ENCODE results near the gene PRR7. TPM values are rescaled to one million over a fixed set of nuclear protein-coding genes. Genes with fewer than 3 reads are reported as not detected.

PRR7 gene
- total and polyA plus RNA-seq, 2 of the 13 experiments (the other 11 are each of a cell fraction or from before 2014, with no cell fraction given), result 4.8 to 5.0 TPM

GRCh38 chr5:177497292-177498012 is 50.8 kb downstream of the PRR7 start, which contains the start of gene PDLIM7 (continued):
- TF ChIP-seq DMTF1 (CRISPR knock-in tag; IDR thresholded peaks at IDR 0.05) (no peak), DNMT3B (CRISPR knock-in tag; conservative IDR thresholded peaks at IDR 0.05) (peak; percentile 64; the same call in 1 of the 2 replicates), GMEB1 (CRISPR knock-in tag; IDR thresholded peaks at IDR 0.05; ENCODE audit: borderline replicate concordance) (0 out of 2 replicates have a peak, but pooled peaks have one; percentile 28), MAF1 (CRISPR knock-in tag; IDR thresholded peaks at IDR 0.05; ENCODE audit: borderline replicate concordance) (0 out of 2 replicates have a peak, but pooled peaks have one; percentile 50), SNAPC5 (CRISPR knock-in tag; IDR thresholded peaks at IDR 0.05; ENCODE audit: borderline replicate concordance) (no peak), NR2C2 (CRISPR knock-in tag; IDR thresholded peaks at IDR 0.05; ENCODE audit: borderline replicate concordance) (no peak), ZNF557 (CRISPR knock-in tag; IDR thresholded peaks at IDR 0.05) (no peak), ZNF232 (CRISPR knock-in tag; IDR thresholded peaks at IDR 0.05; ENCODE audit: borderline replicate concordance) (no peak), ZNF331 (CRISPR knock-in tag; IDR thresholded peaks at IDR 0.05) (no peak), ZBTB7A (CRISPR knock-in tag; IDR thresholded peaks at IDR 0.05) (no peak), ZNF589 (CRISPR knock-in tag; conservative IDR thresholded peaks at IDR 0.05) (0 out of 2 replicates have a peak, but pooled peaks have one; percentile 71), ZMYM4 (CRISPR knock-in tag; IDR thresholded peaks at IDR 0.05) (no peak; the same call in 1 of the 2 replicates), ZNF639 (CRISPR knock-in tag; conservative IDR thresholded peaks at IDR 0.05) (0 out of 2 replicates have a peak, but pooled peaks have one; percentile 46), ZSCAN25 (CRISPR knock-in tag; IDR thresholded peaks at IDR 0.05) (0 out of 2 replicates have a peak, but pooled peaks have one; percentile 56), ZSCAN12 (CRISPR knock-in tag; IDR thresholded peaks at IDR 0.05) (no peak), POLR2G (IDR thresholded peaks at IDR 0.05; ENCODE audit: low read depth, low read length) (peak; percentile 96), BCLAF1 (IDR thresholded peaks at IDR 0.05) (no peak), PCBP1 (IDR thresholded peaks at IDR 0.05; ENCODE audit: borderline replicate concordance, low read depth, low read length) (no peak), ZZZ3 (CRISPR knock-in tag; IDR thresholded peaks at IDR 0.05; ENCODE audit: borderline replicate concordance) (no peak)

All from HepG2 (cell line).